NCI-H2029 (cell line): Measurements from ENCODE around the gene KCNB1.

Experiments
- DNase-seq: peaks from one replicate; lab custom pipeline; 2025; lab: John Stamatoyannopoulos, UW

KCNB1 gene

GRCh38 chr20:49351775-49352174, 130.7 kb downstream of the KCNB1 start:
- no peak for DNase-seq

- DNase-seq: no peak
Measured at GRCh38 chr20:49349694-49350252, 132.7 kb downstream of the KCNB1 start.

- no peak for DNase-seq
Measured at GRCh38 chr20:49349078-49349477, 133.4 kb downstream of the KCNB1 start.

- DNase-seq: no peak
Measured at GRCh38 chr20:49348563-49348962, 133.9 kb downstream of the KCNB1 start.

- DNase-seq: no peak
Measured at GRCh38 chr20:49347156-49347555, 135.3 kb downstream of the KCNB1 start.

GRCh38 chr20:49346682-49347081, 135.8 kb downstream of the KCNB1 start:
- DNase-seq: no peak

- no peak for DNase-seq
Measured at GRCh38 chr20:49345524-49345923, 136.9 kb downstream of the KCNB1 start.

- DNase-seq: no peak
Measured at GRCh38 chr20:49344975-49345374, 137.5 kb downstream of the KCNB1 start.

- no peak for DNase-seq
Measured at GRCh38 chr20:49344140-49344539, 138.3 kb downstream of the KCNB1 start.

- DNase-seq: no peak
Measured at GRCh38 chr20:49343246-49343645, 139.2 kb downstream of the KCNB1 start.

GRCh38 chr20:49340161-49340966, 142.1 kb downstream of the KCNB1 start:
- DNase-seq: no peak

- no peak for DNase-seq
Measured at GRCh38 chr20:49339123-49339522, 143.3 kb downstream of the KCNB1 start.

- no peak for DNase-seq
Measured at GRCh38 chr20:49338061-49338460, 144.4 kb downstream of the KCNB1 start.

- no peak for DNase-seq
Measured at GRCh38 chr20:49337357-49337756, 145.1 kb downstream of the KCNB1 start.

- DNase-seq: no peak
Measured at GRCh38 chr20:49336786-49337185, 145.7 kb downstream of the KCNB1 start.

- no peak for DNase-seq
Measured at GRCh38 chr20:49335476-49335875, 147.0 kb downstream of the KCNB1 start.

- no peak for DNase-seq
Measured at GRCh38 chr20:49330701-49331615, 151.5 kb downstream of the KCNB1 start.

GRCh38 chr20:49328790-49329189, 153.7 kb downstream of the KCNB1 start:
- DNase-seq: no peak

GRCh38 chr20:49326026-49326425, 156.4 kb downstream of the KCNB1 start:
- no peak for DNase-seq

- DNase-seq: no peak
Measured at GRCh38 chr20:49324306-49324705, 158.2 kb downstream of the KCNB1 start.

- DNase-seq: no peak
Measured at GRCh38 chr20:49323622-49324238, 158.7 kb downstream of the KCNB1 start.

GRCh38 chr20:49320460-49320859, 162.0 kb downstream of the KCNB1 start:
- DNase-seq: no peak
